ENCODE measurements around the gene GALNT18.

Gene GALNT18

GRCh38 chr11:11227296-11228085 is 394.3 kb downstream of the GALNT18 start:
- no peak for ATAC-seq
